GM23338 (cell line): ENCODE measurements around the gene NUDT15.

Experiments
- EZH2 ChIP-seq: fragments of 200-600 bp; sonication (generic); IDR thresholded peaks from one replicate; pipeline ENCODE4 v1.8.0; 2017; ENCODE audit warnings: antibody characterized with exemption, mild to moderate bottlenecking, low read depth; ENCODE audit not compliant: unreplicated experiment
- POLR2AphosphoS5 ChIP-seq: IDR thresholded peaks from 2 replicates; pipeline ENCODE4 v1.6.1; 2016; ENCODE audit warnings: antibody characterized with exemption, low read depth
- STAT1 ChIP-seq: IDR thresholded peaks from one replicate; pipeline ENCODE4 v1.6.1; 2016; ENCODE audit warnings: antibody characterized with exemption; ENCODE audit not compliant: unreplicated experiment
- TF ChIP-seq, protein P1 (sequence below), 2 experiments: fragments of 200-600 bp in 1 of 2; sonication (generic) in 1 of 2; conservative IDR thresholded peaks; 2 replicates each; pipeline versions ENCODE4 v1.5.1 to v1.6.1; 2016 to 2017; ENCODE audit warnings: antibody characterized with exemption in 2 of 2, low read depth in 2 of 2, mild to moderate bottlenecking in 2 of 2, moderate library complexity in 1 of 2

GRCh38 chr13:48094781-48095502 is 57.4 kb downstream of the NUDT15 start, which contains the start of gene MED4:
- TF ChIP-seq, protein P1, sequence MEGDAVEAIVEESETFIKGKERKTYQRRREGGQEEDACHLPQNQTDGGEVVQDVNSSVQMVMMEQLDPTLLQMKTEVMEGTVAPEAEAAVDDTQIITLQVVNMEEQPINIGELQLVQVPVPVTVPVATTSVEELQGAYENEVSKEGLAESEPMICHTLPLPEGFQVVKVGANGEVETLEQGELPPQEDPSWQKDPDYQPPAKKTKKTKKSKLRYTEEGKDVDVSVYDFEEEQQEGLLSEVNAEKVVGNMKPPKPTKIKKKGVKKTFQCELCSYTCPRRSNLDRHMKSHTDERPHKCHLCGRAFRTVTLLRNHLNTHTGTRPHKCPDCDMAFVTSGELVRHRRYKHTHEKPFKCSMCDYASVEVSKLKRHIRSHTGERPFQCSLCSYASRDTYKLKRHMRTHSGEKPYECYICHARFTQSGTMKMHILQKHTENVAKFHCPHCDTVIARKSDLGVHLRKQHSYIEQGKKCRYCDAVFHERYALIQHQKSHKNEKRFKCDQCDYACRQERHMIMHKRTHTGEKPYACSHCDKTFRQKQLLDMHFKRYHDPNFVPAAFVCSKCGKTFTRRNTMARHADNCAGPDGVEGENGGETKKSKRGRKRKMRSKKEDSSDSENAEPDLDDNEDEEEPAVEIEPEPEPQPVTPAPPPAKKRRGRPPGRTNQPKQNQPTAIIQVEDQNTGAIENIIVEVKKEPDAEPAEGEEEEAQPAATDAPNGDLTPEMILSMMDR (conservative IDR thresholded peaks at IDR 0.05; ENCODE audit: low read depth in 2 of 2) = peak; percentile 95 to 98
- no peak for TF ChIP-seq STAT1
- TF ChIP-seq POLR2AphosphoS5 = peak; percentile 94
- no peak for TF ChIP-seq EZH2
